Endothelial cell of umbilical vein (primary cell): Measurements from ENCODE around the gene COPE.

Experiments used
- CTCF ChIP-seq, 2 donors: IDR thresholded peaks; 1 replicate in 1 of 2; 2 replicates in 1 of 2; pipeline ENCODE4 v1.5.1; 2011; ENCODE audit warnings: low read length in 2 of 2, mild to moderate bottlenecking in 2 of 2, moderate library complexity in 2 of 2, control low read depth in 1 of 2, inconsistent platforms in 1 of 2, low read depth in 1 of 2; ENCODE audit not compliant: insufficient read depth in 1 of 2; ENCODE audit errors: extremely low read depth in 1 of 2
- MAX ChIP-seq: IDR thresholded peaks from 2 replicates; pipeline ENCODE4 v1.6.1; 2011; ENCODE audit not compliant: insufficient read depth, insufficient read length
- MYC ChIP-seq: IDR thresholded peaks from one replicate; pipeline ENCODE4 v1.6.1; 2011; ENCODE audit warnings: mild to moderate bottlenecking, low read depth, low read length
- POLR2A ChIP-seq: IDR thresholded peaks from 2 replicates; pipeline ENCODE4 v1.6.1; 2012; ENCODE audit warnings: low read depth, mild to moderate bottlenecking, control low read depth, low read length
- POLR2AphosphoS5 ChIP-seq: IDR thresholded peaks from 2 replicates; pipeline ENCODE4 v1.6.1; 2012; ENCODE audit warnings: low read depth, mild to moderate bottlenecking, control low read depth, low read length, moderate library complexity; ENCODE audit not compliant: insufficient read depth

DNA sequence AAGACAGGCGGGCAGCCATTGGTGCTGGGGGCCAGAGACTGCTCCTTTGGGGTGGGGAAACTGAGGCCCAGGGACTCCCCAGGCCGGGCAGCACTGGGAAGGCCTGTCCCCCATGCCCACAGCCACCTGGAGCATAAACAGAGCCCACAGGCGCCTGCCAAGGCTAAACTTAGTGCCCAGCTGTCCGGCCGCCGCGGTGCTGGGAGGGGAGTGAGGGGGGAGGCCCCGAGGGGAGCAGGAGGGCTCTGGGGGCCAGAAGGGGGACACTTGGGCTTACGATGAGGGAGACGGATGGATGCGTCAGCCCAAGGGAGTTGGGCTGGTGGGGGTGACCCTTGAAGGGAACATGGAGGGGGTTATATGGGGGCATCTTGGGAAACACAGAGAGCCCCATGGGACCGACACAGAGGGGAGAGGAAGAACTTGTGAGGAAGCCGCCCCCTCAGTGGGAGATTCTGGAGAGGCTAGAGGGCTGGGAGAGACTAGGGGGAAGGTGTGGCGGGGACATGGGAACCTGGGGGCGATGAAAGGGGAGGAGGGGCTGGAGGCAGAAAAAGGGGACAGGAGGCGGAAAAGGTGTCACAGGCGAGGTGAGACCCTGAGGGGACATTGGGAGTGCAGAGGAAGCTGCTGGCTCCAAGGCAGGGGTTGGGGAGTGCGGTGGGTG is 25.5 kb downstream of the COPE start:
- TF ChIP-seq POLR2A (no peak), CTCF (IDR thresholded peaks at IDR 0.05; ENCODE audit: extremely low read depth in 1 of 2, insufficient read depth in 1 of 2, low read depth in 1 of 2, low read length in 2 of 2) (no peak), POLR2AphosphoS5 (no peak), MYC (no peak), MAX (no peak)
